Left ventricle myocardium inferior (tissue), 1 donor: ENCODE measurements around the gene RPL7A. TPM values are rescaled to one million over a fixed set of nuclear protein-coding genes. Genes with fewer than 3 reads are reported as not detected.

Experiments used
- DNase-seq: peaks from one replicate; pipeline ENCODE4 v3.0.0-alpha.2; 2020
- H3K27ac ChIP-seq: fragments of 200-600 bp; replicated peaks from 2 replicates; pipeline ENCODE4 v1.8.0; 2021
- H3K27me3 ChIP-seq: fragments of 200-600 bp; 2 replicates; pipeline ENCODE4 v1.8.0; 2021; ENCODE audit warnings: low read depth
- H3K36me3 ChIP-seq: fragments of 200-600 bp; 2 replicates; pipeline ENCODE4 v1.8.0; 2021
- H3K4me1 ChIP-seq: fragments of 200-600 bp; 2 replicates; pipeline ENCODE4 v1.8.0; 2021
- H3K4me3 ChIP-seq: fragments of 200-600 bp; 2 replicates; pipeline ENCODE4 v1.8.0; 2021; ENCODE audit warnings: mild to moderate bottlenecking, moderate library complexity
- H3K9me3 ChIP-seq: fragments of 200-600 bp; replicated peaks from 2 replicates; pipeline ENCODE4 v1.8.0; 2021
- CTCF ChIP-seq: fragments of 200-600 bp; IDR thresholded peaks from 2 replicates; pipeline ENCODE4 v1.8.0; 2021; ENCODE audit warnings: antibody characterized with exemption, mild to moderate bottlenecking, borderline replicate concordance
- intact Hi-C: fragments of 100-400 bp; cut with micrococcal nuclease; formaldehyde crosslinking; loops from one replicate; pipeline ENCODE4 v1.11.0; 2022
- total RNA-seq: library from RNA; stranded (reverse); fragmentation: NEBNext Ultra II Directional; extraction: Animal tissue kit (Norgen Biotek cat#: 25700); gene quantifications from one replicate; pipeline ENCODE4 v1.2.1, GENCODE V29; 2021
- donor health status: DM: no; HTN: yes; CAD: no; lungs with severe emphysema.

RPL7A gene
- total RNA-seq, 1 donor from 2014 or later: 859 TPM

DNA sequence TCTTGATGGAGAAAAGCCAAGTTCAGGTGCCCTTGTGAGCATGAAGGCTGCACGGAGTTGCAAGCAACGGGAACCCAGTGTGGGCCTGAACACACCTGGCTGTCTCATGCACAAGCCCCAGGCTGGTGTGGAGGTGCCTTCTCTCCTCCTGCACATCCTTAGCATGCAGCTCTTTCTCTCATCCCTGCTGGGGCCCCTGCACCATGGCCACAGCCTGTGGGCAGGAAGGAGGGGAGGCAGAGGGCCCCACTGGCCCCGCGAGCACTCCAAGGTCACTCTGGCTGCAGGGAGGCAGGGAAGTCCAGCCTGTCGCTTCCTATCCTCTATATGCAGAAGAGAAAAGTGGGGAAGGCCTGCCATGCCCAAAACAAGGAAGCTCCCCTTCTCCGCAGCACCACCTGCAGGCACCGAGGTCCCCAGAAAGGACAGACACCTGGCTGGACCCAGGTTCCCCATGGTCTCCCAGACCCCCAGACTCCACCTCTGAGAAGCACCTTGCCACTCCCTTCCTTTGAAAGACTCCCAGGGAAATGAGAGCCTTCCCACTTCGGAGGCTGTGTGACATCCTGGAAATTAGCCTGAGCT lies 46.8 kb downstream of the RPL7A start:
- Histone ChIP-seq H3K4me3 (no peak overlapping the region), H3K4me1 (no peaks in the 10 kb centered on the region), H3K9me3 (no peaks in the 10 kb centered on the region), H3K36me3 (no peaks in the 10 kb centered on the region), H3K27me3 (peaks cover 49% of the 10 kb centered on the region), H3K27ac (no peak overlapping the region)
- intact Hi-C loops: no loop called here
- DNase-seq: no peak
- TF ChIP-seq CTCF: no peak

- intact Hi-C loops: no loop called here
- Histone ChIP-seq H3K4me3 (no peak overlapping the region), H3K9me3 (no peaks in the 10 kb centered on the region), H3K27ac (no peak overlapping the region), H3K4me1 (no peaks in the 10 kb centered on the region), H3K27me3 (peaks cover 37% of the 10 kb centered on the region), H3K36me3 (peaks cover 4% of the 10 kb centered on the region)
- DNase-seq: no peak
- no peak for TF ChIP-seq CTCF
Measured at GRCh38 chr9:133396952-133397351, 48.9 kb downstream of the RPL7A start.

DNA sequence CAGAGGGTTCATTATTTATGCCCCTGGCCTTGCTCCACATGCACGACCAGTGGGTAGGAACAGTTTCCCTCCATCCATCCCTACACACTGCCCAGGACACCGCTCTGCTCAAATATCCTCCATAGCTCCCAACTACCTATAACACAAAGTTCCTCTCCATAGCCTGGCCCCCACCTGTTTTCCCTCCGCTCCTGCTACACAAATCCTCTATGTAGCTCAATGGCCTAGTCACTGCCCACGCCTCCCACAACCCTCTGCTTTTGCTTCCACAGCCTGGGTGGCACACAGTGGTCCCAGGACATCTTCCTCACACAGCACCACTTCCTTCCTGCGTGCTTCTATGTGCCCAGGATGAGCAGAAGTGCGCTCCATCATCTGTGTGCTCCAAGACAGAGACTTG lies 49.4 kb downstream of the RPL7A start:
- H3K36me3 ChIP-seq: peaks cover 4% of the 10 kb centered on the region
- no peak overlapping the region for H3K27ac ChIP-seq
- H3K4me3 ChIP-seq: no peak overlapping the region
- no peaks in the 10 kb centered on the region for H3K9me3 ChIP-seq
- H3K27me3 ChIP-seq: peaks cover 34% of the 10 kb centered on the region
- H3K4me1 ChIP-seq: no peaks in the 10 kb centered on the region
- no peak for DNase-seq
- intact Hi-C loops: no loop called here
- no peak for TF ChIP-seq CTCF

DNA sequence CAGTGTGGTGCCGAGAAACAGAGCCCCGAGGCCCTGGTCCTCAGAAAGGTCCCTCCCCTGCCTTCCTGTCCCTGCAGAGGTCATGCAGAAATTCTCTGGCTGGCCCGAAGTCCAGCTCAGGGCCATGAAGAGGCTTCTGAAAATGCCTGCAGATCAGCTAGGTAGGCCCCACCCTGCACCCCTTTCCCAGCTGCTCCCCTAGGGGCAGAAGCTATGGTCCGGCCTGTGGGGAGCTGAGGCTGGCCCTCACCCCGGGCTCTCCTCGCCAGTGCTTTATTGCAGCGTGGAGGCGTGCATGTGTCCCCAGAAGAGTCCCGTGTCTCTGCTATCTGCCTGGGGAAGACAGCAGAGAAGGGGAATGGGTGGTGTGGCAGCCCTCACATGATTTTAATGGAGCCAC lies 49.9 kb downstream of the RPL7A start:
- Histone ChIP-seq H3K27ac (no peak overlapping the region), H3K4me3 (no peak overlapping the region), H3K36me3 (peaks cover 4% of the 10 kb centered on the region), H3K27me3 (peaks cover 33% of the 10 kb centered on the region), H3K9me3 (no peaks in the 10 kb centered on the region), H3K4me1 (no peaks in the 10 kb centered on the region)
- TF ChIP-seq CTCF: no peak
- intact Hi-C loops: no loop called here
- no peak for DNase-seq

DNA sequence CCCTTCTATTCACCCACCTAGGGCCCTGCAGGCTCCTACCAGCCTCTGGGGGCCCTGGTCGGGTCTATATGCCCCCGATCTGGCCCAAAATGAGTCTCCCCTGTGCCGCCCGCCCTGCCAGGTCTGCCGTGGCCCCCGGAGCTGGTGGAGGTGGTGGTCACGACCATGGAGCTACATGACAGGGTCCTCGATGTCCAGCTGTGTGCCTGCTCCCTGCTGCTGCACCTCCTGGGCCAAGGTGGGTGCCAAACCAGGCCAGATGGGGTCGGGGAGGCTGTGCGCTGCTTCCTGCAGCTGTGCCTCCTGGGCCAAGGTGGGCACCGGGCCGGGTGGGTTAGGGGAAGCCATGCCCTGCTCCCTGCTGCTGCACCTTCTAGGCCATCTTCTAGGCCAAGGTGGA lies 52.3 kb downstream of the RPL7A start:
- intact Hi-C loops: no loop called here
- H3K36me3 ChIP-seq: peaks cover 12% of the 10 kb centered on the region

More for the DNA sequence above, 52.3 kb downstream of the RPL7A start:
- Histone ChIP-seq H3K4me3 (no peak overlapping the region), H3K27me3 (peaks cover 9% of the 10 kb centered on the region), H3K4me1 (peaks cover 4% of the 10 kb centered on the region), H3K9me3 (no peaks in the 10 kb centered on the region), H3K27ac (no peak overlapping the region)
- TF ChIP-seq CTCF: no peak
- DNase-seq: no peak

Other genes starting within 250 kb of the RPL7A start
- gene RALGDS, start 227.0 kb upstream of the RPL7A start, total RNA-seq: 24.6 TPM
- 6.3 TPM for gene GBGT1, start 184.3 kb upstream of the RPL7A start, total RNA-seq
- gene OBP2B, start 139.0 kb upstream of the RPL7A start, total RNA-seq: not detected
- gene ABO, start 73.0 kb upstream of the RPL7A start, total RNA-seq: 2.3 TPM
- gene SURF6, start 12.0 kb upstream of the RPL7A start, total RNA-seq: 11.6 TPM
- 18.4 TPM for gene MED22, start 87 bp upstream of the RPL7A start, total RNA-seq
- 60.7 TPM for gene SURF1, start 8.3 kb downstream of the RPL7A start, total RNA-seq
- gene SURF2, start 8.3 kb downstream of the RPL7A start, total RNA-seq: 17.4 TPM
- 61.9 TPM for gene SURF4, start 27.8 kb downstream of the RPL7A start, total RNA-seq
- not detected for gene STKLD1, start 28.1 kb downstream of the RPL7A start, total RNA-seq
- 16.5 TPM for gene REXO4, start 69.8 kb downstream of the RPL7A start, total RNA-seq
- 3.1 TPM for gene ADAMTS13, start 74.1 kb downstream of the RPL7A start, total RNA-seq
- gene CACFD1, start 111.8 kb downstream of the RPL7A start, total RNA-seq: 11.5 TPM
- gene SLC2A6, start 130.9 kb downstream of the RPL7A start, total RNA-seq: 2.0 TPM
- not detected for gene MYMK, start 176.7 kb downstream of the RPL7A start, total RNA-seq
- gene ADAMTSL2, start 186.5 kb downstream of the RPL7A start, total RNA-seq: 6.0 TPM